ENCODE measurements around the gene THEM4. TPM values are rescaled to one million over a fixed set of nuclear protein-coding genes. Genes with fewer than 3 reads are reported as not detected.

Gene THEM4
- 10 to 100 TPM; 15.6 to 25.8 (median 21.8) TPM for total RNA-seq

GRCh38 chr1:151909167-151910149 is at the start of gene THEM4:
THEM4 (minus strand) TSS chr1:151909511; CDS start chr1:151909458, 53 bp downstream.
- in situ Hi-C loops (cut with MboI; ENCODE audit: low pct_unique_long_range_greater_than_20kb in 2 of 9, low sequenced_read_pairs in 9 of 9, unreplicated experiment in 9 of 9) = no loop called here
- WGBS, 10 experiments = 0 to 30% (median 7%) methylated on average over 2 to 25 of the region's 73 CpGs; no CpG with 5 or more reads in 1 of the 10 experiments
- peak within 1 kb of the TSS; percentile 42 to 59 (median 54) for H3K4me3 ChIP-seq
- ATAC-seq (replicated peaks in 6 of 8) = peak; percentile 94 to 98 (median 96)
- H3K27ac ChIP-seq = peak within 1 kb of the TSS; percentile 41 to 84
- peaks cover 5 to 9% of the 10 kb centered on the region in 2 donors for H3K4me1 ChIP-seq (replicated peaks in 1 of 2)

GRCh38 chr1:151958959-151959358 is 49.6 kb upstream of the THEM4 start:
- WGBS, 10 experiments = 80 to 100% (median 100%) methylated on average over 1 to 2 of the region's 2 CpGs; no CpG with 5 or more reads in 3 of the 10 experiments
- H3K4me1 ChIP-seq (replicated peaks in 1 of 2) = no peaks in the 10 kb centered on the region
- no peak overlapping the region for H3K27ac ChIP-seq
- H3K4me3 ChIP-seq = no peak overlapping the region
- ATAC-seq (replicated peaks in 6 of 8) = no peak
- in situ Hi-C loops (cut with MboI; ENCODE audit: low pct_unique_long_range_greater_than_20kb in 2 of 9, low sequenced_read_pairs in 9 of 9, unreplicated experiment in 9 of 9) = no loop called here

DNA sequence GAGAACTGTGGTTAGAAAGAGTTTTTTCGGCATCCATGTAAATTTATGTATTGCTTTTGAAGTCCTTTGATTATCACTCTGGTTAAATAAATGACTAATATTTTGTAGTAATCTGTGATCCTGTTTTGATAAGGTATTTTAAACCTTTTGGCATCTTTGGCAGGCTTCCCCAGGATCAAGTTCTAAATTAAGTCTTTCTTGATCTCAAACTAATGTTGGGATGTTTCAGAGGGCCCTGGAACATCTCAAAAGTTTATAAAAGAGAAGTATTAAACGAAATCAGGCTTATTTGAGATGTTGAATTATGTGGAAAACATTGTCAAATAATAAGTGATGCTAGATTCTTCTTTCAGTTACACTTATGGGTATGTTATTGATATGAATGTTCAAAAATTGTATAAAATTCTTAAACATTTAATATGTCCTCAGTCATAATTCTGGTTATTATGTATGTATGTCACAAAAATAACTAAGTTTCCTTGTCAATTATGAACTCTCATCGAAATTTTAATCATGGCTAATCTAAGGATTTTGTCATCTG is 47.7 kb upstream of the THEM4 start:
- ATAC-seq (replicated peaks in 6 of 8) = no peak
- H3K27ac ChIP-seq = no peak overlapping the region
- peaks cover 0 to 8% of the 10 kb centered on the region in 2 donors for H3K4me1 ChIP-seq (replicated peaks in 1 of 2)
- in situ Hi-C loops (cut with MboI; ENCODE audit: low pct_unique_long_range_greater_than_20kb in 2 of 9, low sequenced_read_pairs in 9 of 9, unreplicated experiment in 9 of 9) = no loop called here
- no peak overlapping the region for H3K4me3 ChIP-seq
- WGBS, 10 experiments = 34 to 75% (median 63%) methylated on average over 1 to 3 of the region's 3 CpGs

- no peak overlapping the region for H3K4me3 ChIP-seq
- H3K27ac ChIP-seq = no peak overlapping the region
- H3K4me1 ChIP-seq (replicated peaks in 1 of 2) = peaks cover 0 to 10% of the 10 kb centered on the region in 2 donors
- ATAC-seq (replicated peaks in 6 of 8) = no peak
- in situ Hi-C loops (cut with MboI; ENCODE audit: low pct_unique_long_range_greater_than_20kb in 2 of 9, low sequenced_read_pairs in 9 of 9, unreplicated experiment in 9 of 9) = no loop called here
- WGBS, 10 experiments = 64 to 88% (median 77%) methylated on average over 1 to 7 of the region's 7 CpGs; no CpG with 5 or more reads in 2 of the 10 experiments
These were observed 44.2 kb upstream of the THEM4 start for GRCh38 chr1:151953409-151954094.

- in situ Hi-C loops (cut with MboI; ENCODE audit: low pct_unique_long_range_greater_than_20kb in 2 of 9, low sequenced_read_pairs in 9 of 9, unreplicated experiment in 9 of 9) = no loop called here
- 8 to 83% (median 51%) methylated on average over 1 of the region's 1 CpG for WGBS, 10 experiments
These were observed 43.5 kb upstream of the THEM4 start for GRCh38 chr1:151952811-151953210.

DNA sequence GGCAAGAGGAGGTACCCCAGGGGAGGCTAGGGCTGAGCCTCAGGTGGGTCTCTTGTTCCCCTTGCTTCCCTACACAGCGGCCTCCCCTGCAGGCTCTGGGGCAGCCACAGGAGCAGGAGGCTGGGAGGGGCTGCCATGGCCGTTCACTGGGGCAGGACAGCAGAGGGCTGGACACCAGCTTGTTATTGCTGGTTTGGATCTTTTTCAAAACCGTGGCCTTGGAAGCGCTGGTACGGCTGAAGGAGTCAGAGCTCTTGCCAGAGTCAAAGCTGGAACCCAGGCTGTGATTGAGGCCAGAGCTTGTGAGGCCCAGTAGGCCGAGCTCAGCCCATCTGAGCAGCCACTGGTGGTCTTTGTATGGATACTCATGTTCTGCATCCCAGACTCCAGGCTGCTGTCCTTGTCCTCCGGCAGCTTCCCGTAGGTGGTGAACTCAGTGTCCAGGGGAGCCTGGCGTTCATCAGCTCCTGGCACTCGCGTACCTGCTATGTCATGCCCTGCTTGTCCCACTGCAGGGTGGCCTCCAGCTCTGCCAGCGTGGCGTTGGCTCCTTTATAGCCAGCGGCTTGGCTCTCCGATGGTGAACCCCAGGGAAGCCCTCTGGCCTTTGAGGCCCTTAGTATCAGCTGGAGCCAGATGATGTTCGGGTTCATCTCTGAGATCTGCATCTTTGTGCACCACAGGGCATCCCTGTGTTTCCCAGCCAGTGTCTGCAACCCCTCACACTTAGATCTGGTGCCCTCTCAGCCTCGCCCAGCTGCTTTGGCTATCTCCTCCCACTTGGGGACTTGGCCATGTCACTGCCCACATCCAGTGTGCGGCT is 40.3 kb upstream of the THEM4 start:
- no peak for ATAC-seq (replicated peaks in 6 of 8)
- no peak overlapping the region for H3K27ac ChIP-seq
- peaks cover 0 to 20% of the 10 kb centered on the region in 2 donors for H3K4me1 ChIP-seq (replicated peaks in 1 of 2)
- 67 to 100% (median 89%) methylated on average over 1 to 13 of the region's 18 CpGs; no CpG with 5 or more reads in 1 of the 10 experiments for WGBS, 10 experiments
- no peak overlapping the region for H3K4me3 ChIP-seq
- in situ Hi-C loops (cut with MboI; ENCODE audit: low pct_unique_long_range_greater_than_20kb in 2 of 9, low sequenced_read_pairs in 9 of 9, unreplicated experiment in 9 of 9) = no loop called here

More at GRCh38 chr1:151952811-151953210, 43.5 kb upstream of the THEM4 start:
- ATAC-seq (replicated peaks in 6 of 8) = no peak
- Histone ChIP-seq H3K27ac (no peak overlapping the region), H3K4me3 (no peak overlapping the region), H3K4me1 (replicated peaks in 1 of 2) (peaks cover 0 to 10% of the 10 kb centered on the region in 2 donors)

DNA sequence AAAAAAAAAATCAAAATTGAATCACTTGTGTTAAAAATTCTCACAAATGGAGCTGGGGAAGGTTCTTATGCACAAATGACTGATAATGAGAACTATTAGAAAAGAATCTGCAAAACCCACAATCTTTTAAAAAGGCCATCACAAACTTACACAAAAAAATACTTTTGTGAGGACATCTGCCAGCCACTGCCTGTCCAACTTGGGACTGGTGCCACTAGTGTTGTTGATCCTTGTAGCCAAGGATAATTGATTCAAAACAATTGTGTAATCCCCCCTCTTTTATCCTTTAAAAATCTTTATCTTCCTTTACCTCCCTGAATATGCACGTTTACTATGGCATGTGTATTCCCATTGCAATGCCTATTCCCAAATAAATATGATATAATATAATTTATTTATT is 39.2 kb upstream of the THEM4 start:
- Histone ChIP-seq H3K4me3 (no peak overlapping the region), H3K4me1 (replicated peaks in 1 of 2) (peaks cover 0 to 20% of the 10 kb centered on the region in 2 donors), H3K27ac (no peak overlapping the region)
- WGBS, 10 experiments = 9 to 93% (median 60%) methylated on average over 1 of the region's 1 CpG; no CpG with 5 or more reads in 1 of the 10 experiments
- no peak for ATAC-seq (replicated peaks in 6 of 8)
- in situ Hi-C loops (cut with MboI; ENCODE audit: low pct_unique_long_range_greater_than_20kb in 2 of 9, low sequenced_read_pairs in 9 of 9, unreplicated experiment in 9 of 9) = no loop called here

- H3K27ac ChIP-seq = no peak overlapping the region
- ATAC-seq (replicated peaks in 6 of 8) = no peak
- H3K4me3 ChIP-seq = no peak overlapping the region
- H3K4me1 ChIP-seq (replicated peaks in 1 of 2) = peaks cover 0 to 13% of the 10 kb centered on the region in 2 donors
- in situ Hi-C loops (cut with MboI; ENCODE audit: low pct_unique_long_range_greater_than_20kb in 2 of 9, low sequenced_read_pairs in 9 of 9, unreplicated experiment in 9 of 9) = no loop called here
- WGBS, 10 experiments = 0 to 100% (median 87%) methylated on average over 1 to 2 of the region's 2 CpGs
These were observed 37.8 kb upstream of the THEM4 start for GRCh38 chr1:151947140-151947539.

GRCh38 chr1:151945725-151946722 is 36.7 kb upstream of the THEM4 start:
- H3K4me3 ChIP-seq = no peak overlapping the region
- WGBS, 10 experiments = 4 to 77% (median 47%) methylated on average over 2 to 10 of the region's 10 CpGs; no CpG with 5 or more reads in 1 of the 10 experiments
- in situ Hi-C loops (cut with MboI; ENCODE audit: low pct_unique_long_range_greater_than_20kb in 2 of 9, low sequenced_read_pairs in 9 of 9, unreplicated experiment in 9 of 9) = no loop called here
- no peak overlapping the region for H3K27ac ChIP-seq
- H3K4me1 ChIP-seq (replicated peaks in 1 of 2) = peaks cover 0 to 11% of the 10 kb centered on the region in 2 donors
- peak; percentile 34 to 94 (median 47) for ATAC-seq (replicated peaks in 6 of 8)

- 0 to 92% (median 55%) methylated on average over 1 to 3 of the region's 3 CpGs; no CpG with 5 or more reads in 1 of the 10 experiments for WGBS, 10 experiments
- H3K27ac ChIP-seq = no peak overlapping the region
- H3K4me3 ChIP-seq = no peak overlapping the region
- ATAC-seq (replicated peaks in 6 of 8) = peak in 2 of 8 experiments; percentile 11 to 27
- peaks cover 0 to 17% of the 10 kb centered on the region in 2 donors for H3K4me1 ChIP-seq (replicated peaks in 1 of 2)
- in situ Hi-C loops (cut with MboI; ENCODE audit: low pct_unique_long_range_greater_than_20kb in 2 of 9, low sequenced_read_pairs in 9 of 9, unreplicated experiment in 9 of 9) = no loop called here
These were observed 35.7 kb upstream of the THEM4 start for GRCh38 chr1:151944857-151945575.

Data from motor neuron (in vitro differentiated cells).